Occipital lobe (tissue), 2 donors: Measurements from ENCODE around the gene LYPD1. TPM values are rescaled to one million over a fixed set of nuclear protein-coding genes. Genes with fewer than 3 reads are reported as not detected.

Source experiments
- DNase-seq: peaks from one replicate; lab custom pipeline; 2025; lab: John Stamatoyannopoulos, UW
- total RNA-seq: library from RNA; depleted of rRNA; stranded (reverse); fragments of >200 nt; gene quantifications from one replicate; pipeline ENCODE4 v1.2.3, GENCODE V29; 2014

Gene LYPD1
- total RNA-seq, 1 donor from 2014 or later, result 17.8 TPM

DNA sequence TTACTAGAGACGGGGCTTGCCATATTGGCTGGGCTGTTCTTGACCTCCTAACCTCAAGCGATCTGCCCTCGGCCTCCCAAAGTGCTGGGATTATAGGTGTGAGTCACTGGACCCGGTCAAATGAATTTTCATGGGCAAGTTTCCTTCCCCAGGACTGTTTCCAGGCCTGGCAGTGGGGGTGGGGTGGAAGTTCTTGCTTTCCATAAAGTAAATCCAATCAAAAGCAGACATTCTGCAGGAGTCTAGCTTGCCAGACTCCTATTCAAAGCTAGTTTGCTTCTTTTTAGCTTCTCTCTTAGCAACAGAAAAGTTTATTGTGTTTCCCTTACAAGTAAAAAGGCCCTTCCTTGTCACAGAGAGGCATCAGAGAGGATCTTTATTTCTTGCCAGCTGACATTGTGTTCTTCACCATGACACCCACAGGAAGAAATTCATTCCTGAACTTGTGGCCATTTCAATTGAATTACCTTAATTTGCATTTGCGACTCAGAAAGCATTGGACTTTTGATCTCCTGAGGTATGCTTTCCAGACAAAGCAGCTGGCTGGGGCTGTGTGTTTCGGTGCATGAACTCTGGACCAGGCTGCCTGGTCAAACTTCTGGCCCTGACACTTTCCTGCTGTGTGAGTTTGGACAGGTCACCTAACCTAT, 37.9 kb downstream of the LYPD1 start:
- DNase-seq, result peak; percentile 8

DNA sequence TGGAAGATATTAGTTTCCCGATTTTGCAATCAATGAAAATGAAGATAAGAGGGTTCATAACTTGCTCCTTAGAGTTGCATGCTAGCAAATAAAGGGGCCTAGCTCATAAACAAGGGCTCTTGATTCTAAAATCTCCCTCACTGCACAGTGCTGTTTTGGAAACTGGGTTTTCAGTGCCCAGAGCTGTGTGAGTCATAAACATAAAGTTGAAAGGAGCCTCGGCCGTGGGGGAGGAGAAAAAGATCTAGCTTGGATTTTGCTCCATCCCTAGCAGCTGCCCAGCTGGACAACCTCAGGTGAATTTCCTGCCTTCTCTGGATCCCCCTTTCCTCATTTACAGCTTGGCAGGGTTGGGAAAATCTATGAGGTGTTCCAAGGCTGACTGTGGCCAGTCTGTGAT, 42.5 kb downstream of the LYPD1 start:
- DNase-seq, result no peak

DNA sequence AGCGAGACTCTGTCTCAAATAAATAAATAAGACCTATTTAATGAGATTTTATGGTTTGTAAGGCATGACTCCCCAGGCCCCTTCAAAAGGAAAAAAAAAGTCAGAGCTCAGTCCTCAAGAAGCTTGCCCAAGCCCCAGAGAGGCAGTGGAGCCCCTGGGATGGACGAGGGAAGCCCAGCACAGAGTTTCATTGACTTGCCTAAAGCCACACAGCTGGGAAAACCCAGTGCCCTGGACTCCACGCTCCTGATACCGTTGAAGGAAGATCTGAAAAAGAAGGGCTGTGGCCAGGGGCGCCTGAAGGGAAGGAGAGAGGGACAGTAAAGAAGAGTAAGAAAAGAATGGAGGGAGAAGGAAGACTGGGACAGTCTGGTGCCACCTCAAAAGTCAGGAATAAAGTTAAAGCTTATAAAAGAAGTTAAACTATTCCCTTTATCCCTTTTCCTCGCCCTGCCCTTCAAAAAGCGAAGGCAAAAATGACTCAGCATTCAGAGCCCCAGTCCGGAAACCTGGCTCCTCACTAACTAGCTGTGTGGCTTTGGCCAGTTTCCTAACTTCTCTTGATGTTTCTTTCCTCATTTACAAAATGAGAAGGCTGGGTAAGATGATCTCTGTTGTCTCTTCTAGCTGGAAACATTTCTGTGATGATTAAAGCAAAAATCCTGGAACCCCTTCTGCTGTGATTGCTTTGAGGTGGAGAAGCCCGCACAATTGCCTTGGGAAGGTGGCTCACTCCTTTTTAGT, 46.7 kb downstream of the LYPD1 start:
- DNase-seq, result no peak

DNA sequence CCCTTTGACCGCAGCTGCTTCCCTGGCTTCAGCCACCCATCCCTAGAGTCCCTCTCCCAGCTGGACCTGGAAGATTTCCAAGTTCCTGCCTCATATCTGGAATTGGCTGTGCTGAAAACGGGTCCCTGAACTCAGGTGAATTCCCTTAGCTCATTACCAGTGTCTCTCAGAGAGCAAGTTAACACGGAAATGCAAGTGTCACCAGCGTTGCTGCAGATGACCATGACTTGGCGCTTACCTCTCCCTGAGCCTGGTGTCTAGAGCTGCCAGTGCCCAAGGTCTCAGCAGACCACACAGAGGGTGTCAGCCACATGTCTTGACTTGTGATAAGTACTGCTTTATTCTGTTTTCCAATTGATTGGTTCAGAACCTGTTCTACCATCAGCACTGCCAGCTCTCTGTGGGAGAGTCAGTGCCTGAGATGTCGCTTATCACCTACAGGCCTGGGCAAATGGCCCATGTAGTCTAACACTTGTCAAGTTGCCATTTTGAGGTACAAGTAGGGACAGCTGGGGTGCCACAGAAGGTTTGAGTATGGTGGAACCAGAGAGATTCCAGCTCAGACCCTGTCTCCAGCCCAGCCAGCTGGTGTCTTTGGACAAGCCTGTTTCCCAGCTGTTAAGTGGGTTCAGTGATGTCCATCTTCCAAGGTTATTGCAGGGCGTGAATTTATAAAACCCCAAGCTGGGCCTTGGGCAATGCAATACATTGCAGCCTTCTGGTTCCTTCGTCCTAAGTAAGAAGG, 48.7 kb downstream of the LYPD1 start:
- DNase-seq, result no peak

DNA sequence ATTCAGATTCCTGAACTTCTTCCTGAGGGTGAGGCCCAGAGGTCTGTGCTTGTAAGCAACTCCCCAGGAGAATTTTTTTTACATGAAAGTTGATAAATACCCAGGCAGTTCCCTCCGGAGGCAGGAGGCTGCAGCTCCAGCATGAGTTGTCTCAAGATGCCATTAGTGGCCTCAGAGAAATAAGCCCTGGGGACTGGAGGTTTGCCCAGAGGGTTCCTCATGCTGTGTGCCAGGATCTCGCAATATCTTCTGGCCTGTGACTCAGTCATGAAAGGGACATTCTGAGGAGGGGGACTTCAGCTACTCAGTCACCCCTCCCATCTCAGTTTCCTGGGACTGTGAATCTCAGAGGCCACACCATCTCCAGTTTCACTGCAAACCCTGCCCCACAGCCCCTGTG, 49.9 kb downstream of the LYPD1 start:
- DNase-seq, result no peak

DNA sequence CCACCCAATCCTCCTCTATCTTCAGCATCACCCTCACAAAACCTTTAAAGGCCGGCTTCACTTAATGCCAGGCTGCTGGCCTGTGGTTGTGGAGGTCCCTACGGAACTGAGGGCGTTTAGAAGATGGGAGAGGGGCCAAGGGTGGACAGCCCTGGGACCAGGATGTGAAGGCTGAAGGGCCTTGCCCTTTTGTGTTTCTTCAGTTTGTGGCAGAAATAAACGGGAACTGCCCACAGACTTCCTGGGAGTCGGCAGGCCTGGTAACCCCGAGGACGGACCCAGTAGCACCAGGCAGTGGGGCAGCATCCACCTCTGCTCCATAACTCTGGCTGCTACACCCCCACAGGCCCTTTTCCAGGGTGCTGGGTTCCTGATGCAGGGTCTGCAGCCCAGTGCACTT, 51.3 kb downstream of the LYPD1 start:
- DNase-seq, result no peak

DNA sequence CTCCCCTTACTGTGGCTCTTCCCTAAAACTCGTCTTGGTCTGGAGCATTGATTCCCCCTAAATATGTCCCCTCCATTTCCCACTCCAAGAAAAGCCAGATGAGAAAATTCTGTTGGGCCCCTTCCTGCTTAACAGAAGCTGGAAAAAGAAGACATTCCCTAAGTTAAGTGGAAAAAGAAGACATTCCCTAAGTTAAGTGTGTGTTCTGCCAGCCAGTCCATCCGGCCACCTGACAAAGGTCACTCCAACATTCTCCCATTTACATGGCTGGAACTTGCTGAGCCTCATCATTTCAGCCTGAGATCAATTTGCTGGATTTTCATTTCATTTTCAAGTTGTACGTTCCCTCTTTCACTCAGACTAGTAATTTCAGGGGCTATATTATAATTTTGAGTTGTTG, 52.0 kb downstream of the LYPD1 start:
- DNase-seq, result no peak

DNA sequence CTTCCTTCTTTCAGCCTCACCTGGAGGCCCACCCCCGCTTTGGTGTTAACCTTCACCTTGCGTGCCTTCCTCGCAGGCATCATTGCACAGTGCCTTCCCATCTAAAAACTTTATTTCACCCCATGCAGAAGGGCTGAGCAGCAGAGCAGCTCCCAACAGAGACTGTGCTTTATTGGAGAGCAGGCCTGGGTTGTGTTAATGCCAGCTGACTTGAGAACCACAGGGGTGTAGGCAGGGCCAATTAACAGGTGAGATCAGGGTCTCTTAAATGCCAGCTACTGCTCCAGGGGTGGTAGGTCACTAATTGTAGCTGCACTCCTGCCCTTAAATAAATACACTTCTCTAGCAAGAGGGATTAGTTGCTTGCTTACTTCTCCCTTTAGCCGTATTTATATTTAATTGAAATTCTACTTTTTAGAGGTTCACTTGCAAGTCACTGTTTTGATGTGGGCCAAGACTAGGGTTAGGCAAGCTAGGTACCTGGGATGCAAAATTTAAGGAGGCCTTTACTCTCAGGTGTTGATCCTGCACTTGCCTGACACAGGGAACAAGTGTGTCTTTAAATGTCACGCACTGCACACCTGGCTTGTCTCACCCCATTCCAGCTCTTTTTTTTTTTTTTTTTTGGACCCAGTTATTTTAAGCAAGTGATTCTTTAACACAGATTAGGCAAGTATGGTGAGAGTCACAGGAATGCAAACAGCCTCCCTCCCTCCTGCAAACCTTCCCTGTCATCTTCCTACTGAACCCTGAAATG, 54.5 kb downstream of the LYPD1 start:
- no peak for DNase-seq

DNA sequence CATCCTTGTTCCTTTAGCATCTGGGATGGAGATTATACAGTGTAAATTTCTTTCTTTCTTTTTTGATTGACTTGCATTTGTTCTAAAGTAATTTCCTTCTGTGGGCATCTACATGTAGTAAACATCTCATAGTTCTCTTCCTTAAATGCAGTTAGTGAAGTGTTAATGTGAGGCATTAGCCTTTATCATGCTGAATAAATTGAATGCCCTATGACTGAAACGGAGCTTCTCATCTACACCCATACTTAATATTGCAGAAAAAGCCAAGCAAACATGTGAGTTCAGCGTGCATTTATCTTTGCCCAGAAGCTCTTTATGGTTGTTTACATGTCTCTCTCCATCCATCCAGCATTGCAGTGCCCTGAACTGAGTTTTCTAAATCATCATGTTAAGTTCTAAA, 58.3 kb downstream of the LYPD1 start:
- no peak for DNase-seq

DNA sequence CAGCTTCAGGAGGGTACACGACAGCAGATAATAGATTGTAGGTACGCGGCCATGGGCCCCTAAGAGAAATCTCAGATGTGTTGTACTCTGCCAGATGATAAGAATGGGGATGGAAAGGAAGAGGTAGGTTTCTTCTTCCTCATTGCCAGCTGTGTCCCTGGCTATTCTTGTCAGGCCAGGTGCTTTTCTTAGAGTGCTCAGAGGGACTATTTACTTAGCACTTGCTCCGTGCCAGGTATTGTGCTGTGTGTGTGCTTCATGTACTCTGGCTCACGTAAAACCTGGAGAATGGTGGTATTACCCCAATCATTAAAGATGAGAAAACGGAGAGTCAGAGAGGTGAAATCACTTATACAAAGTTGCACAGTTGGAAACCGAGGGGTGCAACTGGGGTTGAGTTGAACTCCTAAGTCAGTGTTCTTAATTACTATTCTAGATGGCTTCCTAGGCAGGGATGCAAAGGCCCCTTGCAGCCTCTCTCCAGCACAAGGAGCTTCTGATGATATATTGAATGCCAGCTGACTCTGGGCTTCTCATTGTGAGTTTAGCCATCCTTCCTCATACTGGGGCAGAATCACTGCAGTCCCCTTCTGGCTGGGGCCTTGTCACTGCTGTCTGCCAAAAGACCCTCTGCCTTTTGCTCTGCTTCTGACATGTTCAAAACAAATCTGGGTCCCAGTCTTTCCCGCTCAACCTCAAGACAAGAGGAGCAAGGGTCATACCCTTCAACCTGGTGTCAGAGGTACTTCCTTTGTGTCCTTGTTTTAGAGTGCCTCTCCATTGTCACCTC, 60.7 kb downstream of the LYPD1 start:
- no peak for DNase-seq

DNA sequence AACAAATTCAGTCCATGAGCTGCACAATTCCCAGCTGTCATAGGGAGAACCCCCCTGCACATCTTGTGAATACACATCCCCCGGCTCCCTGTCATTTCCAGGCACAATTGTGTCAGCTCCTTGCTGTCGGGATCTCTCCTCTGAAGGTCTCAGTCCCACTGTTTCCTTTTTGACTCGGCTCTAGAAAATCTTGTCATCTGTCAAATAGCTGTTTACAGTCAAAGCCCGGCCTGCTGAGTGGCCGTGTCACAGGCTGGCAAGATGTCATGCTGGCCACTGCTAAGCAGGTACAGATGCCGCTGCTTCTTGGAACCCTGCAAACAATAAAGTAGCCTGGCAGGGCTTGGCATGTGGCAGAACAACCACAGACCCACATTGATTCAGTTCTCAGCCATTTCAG, 61.7 kb downstream of the LYPD1 start:
- DNase-seq, result no peak

DNA sequence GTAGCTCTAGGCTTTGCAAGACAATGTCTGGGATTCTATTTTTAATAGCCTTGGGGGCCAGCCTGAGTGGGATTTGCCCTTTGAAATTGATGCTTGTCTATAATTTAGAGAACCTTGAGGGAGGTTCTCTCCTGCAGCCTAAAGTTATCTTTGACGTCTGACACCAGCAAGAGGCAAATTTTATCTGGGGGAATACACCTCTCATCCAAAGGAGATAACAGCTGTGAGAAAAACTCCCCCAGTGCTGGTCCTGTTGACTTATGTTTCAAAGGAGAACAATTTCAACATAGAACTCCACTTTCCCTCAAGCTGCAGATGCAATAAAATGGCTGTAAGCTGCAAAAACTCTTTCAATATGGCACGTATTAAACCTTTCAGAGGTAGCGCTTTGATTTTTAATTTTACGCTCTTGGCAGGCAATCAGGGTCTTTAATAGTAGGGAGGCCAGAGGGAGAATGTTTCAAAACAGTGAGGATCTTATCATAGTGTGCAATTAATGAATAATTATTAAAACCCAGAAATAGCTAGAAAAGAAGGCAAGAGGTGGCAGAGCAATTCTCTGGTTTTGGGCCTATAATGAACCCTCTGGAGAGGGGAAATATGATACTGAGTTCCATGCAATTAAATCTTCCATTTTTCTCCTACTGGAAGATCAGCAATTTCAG, 62.4 kb downstream of the LYPD1 start:
- no peak for DNase-seq

DNA sequence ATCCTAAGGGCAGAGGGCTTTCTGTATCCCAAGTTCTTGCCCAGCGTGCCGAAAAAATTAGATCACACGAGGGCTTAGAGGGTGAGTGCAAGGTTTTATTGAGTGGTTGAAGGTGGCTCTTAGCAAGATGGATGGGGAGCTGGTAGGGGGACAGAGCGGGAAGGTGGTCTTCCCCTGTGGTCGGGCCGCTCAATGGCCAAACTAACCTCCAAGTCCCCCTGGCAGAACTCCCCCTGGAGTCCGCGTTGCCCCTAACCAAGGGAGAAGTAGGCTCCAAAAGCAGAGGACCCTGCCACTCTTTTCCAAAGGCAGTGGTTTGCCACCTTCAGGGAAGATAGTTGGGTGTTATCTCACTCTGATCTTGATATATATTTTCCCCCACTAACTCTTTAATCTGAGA, 63.4 kb downstream of the LYPD1 start:
- no peak for DNase-seq

DNA sequence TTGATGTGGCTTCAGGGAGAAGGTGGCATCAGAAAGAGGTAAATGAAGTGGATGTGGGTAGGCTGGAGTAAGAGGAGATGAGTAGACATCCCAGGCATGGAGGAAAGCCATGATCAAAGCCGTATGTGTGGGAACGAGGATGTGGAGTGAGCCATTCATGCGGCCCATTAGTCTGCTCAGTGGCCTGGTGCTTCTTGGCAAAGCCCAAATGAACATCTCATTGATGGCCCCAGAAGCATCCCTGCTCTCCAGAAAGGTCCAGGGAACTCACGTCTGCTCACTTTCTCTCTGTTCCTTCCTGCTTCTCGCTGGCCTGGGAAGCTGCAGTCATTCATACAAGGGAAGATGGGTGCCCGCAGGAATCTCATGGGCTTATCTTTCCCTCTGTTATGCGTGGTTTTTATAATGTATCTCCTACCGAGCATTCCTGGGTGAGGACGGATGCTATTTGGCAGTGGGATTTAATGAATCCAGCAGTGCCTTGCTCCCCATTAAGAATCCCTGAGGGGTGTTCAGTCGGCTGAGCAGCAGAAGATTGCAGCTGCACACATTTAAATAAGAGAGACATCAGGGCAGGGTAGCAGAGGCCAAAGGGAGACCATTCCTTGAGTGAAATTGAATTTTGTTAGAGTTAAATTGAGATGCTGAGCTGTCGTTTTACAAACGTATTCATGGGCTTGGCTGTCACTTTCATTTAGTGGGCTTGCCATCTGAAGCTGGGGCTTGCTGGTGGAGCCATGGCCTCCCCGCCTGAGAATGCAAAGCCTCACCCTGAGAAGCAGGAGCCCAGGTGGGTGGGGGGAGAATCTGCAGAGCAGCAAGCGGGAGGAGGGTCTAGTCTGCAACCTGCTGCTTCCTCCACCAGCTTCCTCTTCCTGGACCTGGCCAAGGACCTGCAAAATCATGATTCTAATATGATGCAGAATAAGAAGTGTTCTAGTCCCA, 64.5 kb downstream of the LYPD1 start:
- no peak for DNase-seq

DNA sequence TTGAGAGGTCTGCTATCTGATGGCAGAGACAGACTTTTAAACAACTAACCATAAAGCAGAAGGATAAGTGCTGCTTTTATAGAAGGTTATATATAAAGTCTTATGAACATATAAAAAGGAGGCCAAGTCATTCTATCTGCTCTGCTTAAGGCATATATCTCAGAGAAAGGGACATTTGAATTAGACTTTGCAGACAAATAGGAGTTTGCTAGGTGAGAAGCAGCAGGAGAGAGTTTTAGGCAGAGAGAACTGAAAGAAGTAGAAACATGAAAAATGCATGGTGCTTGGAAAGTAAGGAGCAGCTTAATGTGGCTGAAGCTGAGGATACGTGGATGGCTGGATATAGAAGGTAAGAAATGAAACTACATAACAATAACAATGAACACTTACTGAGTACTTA, 65.4 kb downstream of the LYPD1 start:
- DNase-seq, result no peak

DNA sequence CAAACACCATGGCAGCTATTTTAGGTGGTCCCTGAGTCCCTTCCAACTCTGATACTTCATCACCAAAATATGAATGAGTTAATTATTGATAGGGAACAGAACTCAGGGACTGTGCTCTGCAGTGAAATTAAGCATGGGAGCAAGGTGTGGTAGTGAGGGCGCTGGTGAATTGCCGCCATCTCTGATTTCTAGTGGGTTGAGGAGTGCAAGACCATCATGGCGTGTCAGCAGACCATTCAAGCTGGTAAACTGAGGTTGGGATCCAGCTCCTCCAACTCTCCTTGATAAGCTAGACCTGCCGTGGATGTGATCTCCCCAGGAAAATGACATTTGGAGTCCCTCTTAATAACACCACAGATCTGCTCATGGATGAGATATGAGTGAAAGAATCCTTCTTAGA, 70.4 kb downstream of the LYPD1 start:
- no peak for DNase-seq

DNA sequence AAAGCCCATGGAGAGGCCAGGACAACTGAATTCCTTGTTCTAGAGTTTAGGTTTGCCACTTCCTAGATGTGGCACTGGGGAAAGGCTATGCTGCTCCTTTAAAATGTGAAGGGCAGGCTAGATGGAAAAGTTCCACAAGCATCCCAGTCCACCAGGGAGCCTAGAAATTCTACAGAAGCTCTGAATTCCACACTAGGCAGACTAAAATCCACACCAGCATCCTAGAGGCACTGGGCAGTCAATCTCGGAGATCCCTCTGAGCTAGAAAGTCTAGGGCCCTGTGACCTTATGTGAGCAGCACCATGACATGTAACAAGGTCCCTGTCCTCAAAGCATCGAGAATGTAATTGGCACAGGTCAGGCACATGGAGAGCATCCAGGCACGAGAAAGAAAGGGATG, 71.5 kb downstream of the LYPD1 start:
- DNase-seq, result no peak

DNA sequence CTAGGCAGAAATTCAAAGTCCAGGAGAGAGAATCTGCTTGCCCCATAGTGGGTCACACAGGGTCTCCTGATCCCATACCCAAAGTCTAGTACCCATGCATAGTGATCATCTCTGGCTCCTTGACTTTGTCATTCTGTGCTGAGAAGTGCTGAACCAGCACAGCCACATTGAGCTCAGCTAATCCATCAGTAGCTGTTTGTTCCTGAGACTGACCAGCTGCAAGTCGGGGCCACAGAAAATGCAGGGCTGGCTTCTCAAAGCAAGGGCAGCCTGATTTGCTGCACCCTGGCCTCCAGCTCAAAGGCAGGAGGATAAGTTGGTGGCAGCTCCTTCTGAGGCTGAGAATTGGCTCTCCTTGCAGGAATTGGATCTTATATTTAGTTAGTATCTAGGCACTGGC, 72.2 kb downstream of the LYPD1 start:
- DNase-seq, result no peak

DNA sequence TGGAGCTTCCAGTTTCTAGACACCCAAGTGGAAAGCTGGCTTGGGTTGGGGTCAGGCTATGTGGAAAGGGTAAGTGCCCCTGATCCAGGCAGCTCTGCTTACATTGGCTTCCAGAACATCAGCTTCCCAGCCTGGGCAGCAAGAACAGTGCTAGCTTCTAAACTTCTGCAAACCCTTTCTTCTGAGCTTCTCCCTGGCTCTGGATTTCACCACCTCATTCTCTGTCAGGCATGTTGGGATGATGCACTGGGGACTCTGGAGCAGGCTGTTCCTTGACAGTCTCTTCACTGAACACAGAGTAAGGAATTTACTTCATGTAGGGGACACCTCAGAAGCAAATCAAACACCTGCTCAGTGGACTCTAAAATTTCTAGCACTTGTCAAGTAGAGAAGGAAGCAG, 72.8 kb downstream of the LYPD1 start:
- DNase-seq, result no peak

DNA sequence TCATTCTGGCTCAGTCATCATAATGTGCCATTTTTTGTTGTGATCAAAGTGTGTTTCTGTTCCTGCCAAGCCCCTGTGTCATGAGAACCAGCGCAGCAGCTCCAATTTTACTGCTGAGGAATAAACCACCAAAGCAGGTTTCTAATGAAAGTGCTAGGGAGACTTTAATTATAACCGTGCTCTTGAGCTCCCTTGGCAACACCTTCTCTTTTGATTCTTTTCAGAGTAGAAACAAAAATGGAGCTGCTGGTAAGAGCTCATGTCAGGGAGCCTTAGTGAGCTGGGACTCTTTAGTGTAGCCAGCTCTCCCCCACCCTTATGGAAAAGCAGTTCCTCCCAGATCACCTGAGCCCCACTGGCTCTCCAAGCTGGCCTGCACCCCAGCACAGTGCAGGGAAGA, 74.3 kb downstream of the LYPD1 start:
- no peak for DNase-seq
